HL-60 (cell line): Measurements from ENCODE around the gene B4GALT1.

Experiments used
- DNase-seq, 2 experiments: peaks; one replicate each; pipeline ENCODE4 v3.0.0-alpha.2; 2010 to 2020; ENCODE audit warnings: low read depth in 1 of 2, low spot score in 1 of 2
- H3K27ac ChIP-seq: fragments of 250-450 bp; sonication (Bioruptor Pico); replicated peaks from 2 replicates; pipeline ENCODE4 v1.5.1; 2020; ENCODE audit warnings: mild to moderate bottlenecking, moderate library complexity
- H3K27me3 ChIP-seq: fragments of 250-450 bp; sonication (Bioruptor Pico); 2 replicates; pipeline ENCODE4 v1.5.1; 2021; ENCODE audit warnings: mild to moderate bottlenecking, moderate library complexity; ENCODE audit not compliant: insufficient read depth, poor library complexity, severe bottlenecking
- H3K4me3 ChIP-seq: replicated peaks from 2 replicates; pipeline ENCODE4 v1.5.1; 2011; ENCODE audit warnings: mild to moderate bottlenecking, control low read depth, low read length; ENCODE audit not compliant: insufficient read depth
- CTCF ChIP-seq: IDR thresholded peaks from one replicate; pipeline ENCODE4 v1.5.1; 2011; ENCODE audit warnings: low read length, control low read depth, inconsistent platforms; ENCODE audit not compliant: insufficient read depth
- GABPA ChIP-seq: IDR thresholded peaks from 2 replicates; pipeline ENCODE4 v1.6.1; 2012; ENCODE audit warnings: low read depth
- POLR2AphosphoS5 ChIP-seq: IDR thresholded peaks from 2 replicates; pipeline ENCODE4 v1.6.1; 2012; ENCODE audit warnings: low read depth
- REST ChIP-seq: IDR thresholded peaks from 2 replicates; pipeline ENCODE4 v1.6.1; 2012; ENCODE audit warnings: low read depth; ENCODE audit not compliant: insufficient replicate concordance
- SPI1 ChIP-seq: IDR thresholded peaks from 2 replicates; pipeline ENCODE4 v1.6.1; 2012; ENCODE audit warnings: low read depth, mild to moderate bottlenecking, borderline replicate concordance

B4GALT1 gene

GRCh38 chr9:33182519-33182918 lies 15.4 kb upstream of the B4GALT1 start:
- Histone ChIP-seq H3K4me3 (no peak overlapping the region), H3K27me3 (no peaks in the 10 kb centered on the region), H3K27ac (no peak overlapping the region)
- DNase-seq: no peak
- TF ChIP-seq POLR2AphosphoS5 (no peak), GABPA (no peak)

- no peak overlapping the region for H3K4me3 ChIP-seq
- DNase-seq: no peak
- TF ChIP-seq GABPA: no peak
- TF ChIP-seq POLR2AphosphoS5: no peak
- TF ChIP-seq CTCF: no peak
- TF ChIP-seq SPI1: no peak
- no peak for TF ChIP-seq REST
- no peak overlapping the region for H3K27ac ChIP-seq
- no peaks in the 10 kb centered on the region for H3K27me3 ChIP-seq
Observed at GRCh38 chr9:33180526-33181184, 13.5 kb upstream of the B4GALT1 start.

GRCh38 chr9:33178972-33179697 lies 12.0 kb upstream of the B4GALT1 start:
- DNase-seq: no peak
- no peak overlapping the region for H3K4me3 ChIP-seq
- TF ChIP-seq GABPA (no peak), SPI1 (no peak), REST (no peak), POLR2AphosphoS5 (no peak), CTCF (no peak)
- H3K27me3 ChIP-seq: no peaks in the 10 kb centered on the region
- H3K27ac ChIP-seq: no peak overlapping the region

GRCh38 chr9:33177639-33178038 lies 10.5 kb upstream of the B4GALT1 start:
- Histone ChIP-seq H3K27ac (no peak overlapping the region), H3K27me3 (no peaks in the 10 kb centered on the region), H3K4me3 (no peak overlapping the region)
- TF ChIP-seq GABPA (no peak), POLR2AphosphoS5 (no peak), CTCF (no peak), SPI1 (no peak), REST (no peak)
- DNase-seq: no peak
